ENCODE measurements around the gene GNAS-AS1.

GNAS-AS1 gene

DNA sequence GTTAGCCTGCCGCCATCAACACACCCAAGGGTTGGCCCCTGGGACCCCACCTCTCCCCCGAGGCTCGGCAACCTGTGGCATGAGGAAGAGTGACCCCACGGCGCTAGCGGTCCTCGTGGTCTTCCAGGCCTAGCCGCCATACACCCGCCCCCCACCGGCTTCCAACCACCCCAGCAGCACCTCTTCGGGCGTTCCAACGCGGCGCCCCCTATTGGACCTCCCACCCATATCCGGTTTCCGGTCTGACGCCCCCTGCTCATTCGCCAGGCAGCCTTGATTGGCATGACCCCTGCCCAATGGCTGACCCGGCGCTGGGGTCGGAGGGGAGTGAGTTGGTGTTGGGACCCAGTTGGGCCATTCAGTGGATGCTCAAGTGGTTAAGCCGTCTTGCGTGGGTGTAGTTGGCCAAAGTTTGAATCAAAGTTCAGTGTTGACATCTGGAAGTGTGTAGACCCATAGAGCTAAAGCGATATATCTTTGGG lies at the start of gene GNAS-AS1:
TSS of gene GNAS-AS1 (minus strand) at position 210 of the 482 bp plus-strand sequence.
- FAIRE-seq (no peak), DNase-seq (ENCODE audit: insufficient read length, low spot score) (peak; percentile 71)
- peak; percentile 36; the same call in 1 of the 2 replicates for TF ChIP-seq POLR2A (IDR thresholded peaks at IDR 0.05; ENCODE audit: low read depth, low read length)

GRCh38 chr20:58900397-58900796 lies 49.7 kb upstream of the GNAS-AS1 start:
- no peak for TF ChIP-seq POLR2A (IDR thresholded peaks at IDR 0.05; ENCODE audit: low read depth, low read length)
- FAIRE-seq (no peak), DNase-seq (ENCODE audit: insufficient read length, low spot score) (no peak)

DNA sequence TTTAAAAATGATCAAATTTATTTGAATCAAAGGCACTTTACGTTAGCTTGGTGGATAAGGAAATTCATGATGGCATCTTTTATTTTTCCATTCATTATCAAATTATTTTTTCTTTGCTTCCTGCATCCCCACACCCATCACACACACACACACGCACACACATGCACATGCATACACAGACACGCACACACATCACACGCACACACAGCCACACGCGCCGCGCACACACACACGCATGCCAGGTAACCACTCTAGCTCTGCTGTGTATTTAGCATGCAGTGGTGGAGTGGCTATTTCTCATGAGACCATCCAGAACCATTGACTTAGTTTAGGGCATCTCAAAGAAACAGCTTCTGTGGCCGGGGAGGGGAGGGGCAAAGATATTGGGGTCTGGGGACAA lies 48.8 kb upstream of the GNAS-AS1 start:
- DNase-seq (ENCODE audit: insufficient read length, low spot score) (no peak), FAIRE-seq (no peak)
- no peak for TF ChIP-seq POLR2A (IDR thresholded peaks at IDR 0.05; ENCODE audit: low read depth, low read length)

GRCh38 chr20:58898629-58899408 lies 48.1 kb upstream of the GNAS-AS1 start:
- TF ChIP-seq POLR2A (IDR thresholded peaks at IDR 0.05; ENCODE audit: low read depth, low read length), result no peak
- no peak for DNase-seq (ENCODE audit: insufficient read length, low spot score)
- no peak for FAIRE-seq

DNA sequence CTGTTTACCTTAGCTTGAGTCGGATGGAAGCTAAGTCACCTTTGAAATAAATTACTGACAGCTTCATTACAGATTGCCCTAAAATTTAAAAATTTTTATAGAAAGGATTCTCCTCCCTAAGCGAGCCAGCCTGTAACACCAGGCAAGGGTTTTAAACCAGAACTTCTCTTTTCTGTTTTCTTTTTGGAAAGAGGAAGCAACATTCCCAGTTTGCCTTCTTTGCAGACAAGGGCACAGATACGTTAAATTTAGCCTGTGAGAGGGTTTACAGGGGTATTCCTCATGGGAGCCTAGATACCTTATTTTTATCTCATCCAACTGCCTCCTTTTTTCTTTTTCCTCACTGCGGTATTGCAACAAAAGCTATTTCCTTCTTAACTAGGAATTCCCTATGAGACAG lies 46.8 kb upstream of the GNAS-AS1 start:
- no peak for FAIRE-seq
- TF ChIP-seq POLR2A (IDR thresholded peaks at IDR 0.05; ENCODE audit: low read depth, low read length), result no peak
- no peak for DNase-seq (ENCODE audit: insufficient read length, low spot score)

DNA sequence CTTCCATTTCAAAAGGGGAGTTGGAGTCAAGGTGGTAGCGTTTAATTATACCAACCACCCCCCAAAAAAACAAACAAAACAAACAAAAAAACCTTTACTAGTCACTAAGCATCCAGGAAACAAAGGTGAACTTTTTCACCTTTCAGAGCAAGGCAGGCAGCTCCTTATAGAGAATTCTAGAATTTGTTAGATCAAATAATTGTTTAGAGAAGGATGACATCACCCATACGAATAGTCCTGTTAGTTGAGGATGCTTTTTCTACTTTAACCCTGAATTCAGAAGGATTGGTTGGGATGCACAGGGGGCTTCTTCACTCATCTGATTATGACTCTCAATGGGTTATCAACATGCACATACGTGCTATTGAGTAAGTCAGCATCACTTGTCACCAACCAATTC lies 46.1 kb upstream of the GNAS-AS1 start:
- no peak for FAIRE-seq
- TF ChIP-seq POLR2A (IDR thresholded peaks at IDR 0.05; ENCODE audit: low read depth, low read length), result no peak

GRCh38 chr20:58895448-58896180 lies 44.9 kb upstream of the GNAS-AS1 start:
- no peak for FAIRE-seq
- no peak for TF ChIP-seq POLR2A (IDR thresholded peaks at IDR 0.05; ENCODE audit: low read depth, low read length)
- no peak for DNase-seq (ENCODE audit: insufficient read length, low spot score)

More for the DNA sequence above, 46.1 kb upstream of the GNAS-AS1 start:
- no peak for DNase-seq (ENCODE audit: insufficient read length, low spot score)

DNA sequence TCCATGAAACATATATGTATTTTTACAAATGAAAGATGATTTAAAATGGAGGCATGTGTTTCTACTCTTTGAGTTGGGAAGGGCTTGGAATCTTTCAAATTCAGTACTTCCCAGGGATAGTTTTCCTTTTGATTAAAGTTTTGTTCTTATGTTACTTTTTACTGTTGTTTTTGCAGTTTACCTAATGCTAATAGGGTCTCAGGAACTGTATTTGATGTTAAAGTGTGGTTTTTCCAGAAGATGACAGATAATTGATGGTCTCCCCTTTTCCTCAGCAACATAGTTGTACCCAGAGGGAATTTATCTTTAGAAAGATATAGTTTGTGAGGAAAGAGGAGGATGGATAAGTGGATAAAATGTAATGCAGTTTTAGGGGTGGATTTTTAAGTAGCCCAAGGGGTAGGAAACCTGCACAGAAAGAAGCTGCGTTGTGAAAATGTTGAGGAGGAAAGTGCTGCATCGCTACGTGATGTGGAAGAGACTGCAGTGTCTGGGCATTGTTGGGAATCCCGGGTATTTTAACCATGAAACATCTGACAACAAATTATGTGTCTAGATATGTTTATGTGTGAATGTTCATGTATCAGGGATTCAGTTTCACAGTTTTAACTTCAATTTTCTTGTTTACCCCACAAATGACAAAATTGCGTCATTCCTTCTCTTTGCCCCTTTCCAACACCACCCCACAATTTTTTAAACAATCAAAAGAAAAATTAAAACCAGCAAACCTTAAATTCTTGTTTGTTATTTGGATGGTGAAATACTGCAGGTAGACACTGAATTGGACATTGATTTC lies 44.1 kb upstream of the GNAS-AS1 start:
- DNase-seq (ENCODE audit: insufficient read length, low spot score), result no peak
- no peak for FAIRE-seq
- TF ChIP-seq POLR2A (IDR thresholded peaks at IDR 0.05; ENCODE audit: low read depth, low read length), result no peak

DNA sequence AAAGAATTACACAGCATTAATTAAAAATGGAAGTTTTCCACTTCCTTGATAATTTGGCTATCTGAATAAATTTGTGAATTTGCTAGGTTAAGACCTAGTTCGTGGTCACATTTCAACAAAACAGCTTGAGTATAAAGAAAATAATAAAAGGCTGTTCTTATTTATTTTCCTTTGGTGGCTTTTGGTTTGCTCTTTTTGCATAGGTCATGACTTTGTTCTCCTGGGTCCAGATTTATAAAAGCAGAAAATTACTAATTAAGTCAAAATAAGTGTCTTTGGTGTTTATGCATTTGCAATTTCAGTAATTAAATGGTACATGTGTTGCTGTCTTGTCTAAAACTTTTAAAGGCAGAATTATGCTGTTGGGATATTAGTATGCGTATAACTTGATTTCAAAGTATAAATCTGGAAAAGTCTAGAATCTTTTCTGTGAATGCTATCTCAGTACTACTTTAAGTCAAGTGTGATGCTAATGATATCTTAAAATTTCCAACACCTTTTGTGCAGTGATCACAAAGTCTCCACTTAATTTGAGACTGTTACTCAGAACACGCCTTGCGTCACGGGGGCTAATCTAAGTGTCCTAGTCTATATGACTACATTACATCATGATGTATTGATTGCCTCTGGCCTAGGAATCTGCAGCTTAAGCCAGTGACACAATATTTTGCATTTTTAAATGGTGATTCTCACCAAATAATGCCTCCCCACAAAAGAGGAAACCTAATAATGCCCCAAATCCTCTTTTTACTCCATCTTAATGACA lies 42.8 kb upstream of the GNAS-AS1 start:
- FAIRE-seq (peak; percentile 60), DNase-seq (ENCODE audit: insufficient read length, low spot score) (no peak)
- no peak for TF ChIP-seq POLR2A (IDR thresholded peaks at IDR 0.05; ENCODE audit: low read depth, low read length)

DNA sequence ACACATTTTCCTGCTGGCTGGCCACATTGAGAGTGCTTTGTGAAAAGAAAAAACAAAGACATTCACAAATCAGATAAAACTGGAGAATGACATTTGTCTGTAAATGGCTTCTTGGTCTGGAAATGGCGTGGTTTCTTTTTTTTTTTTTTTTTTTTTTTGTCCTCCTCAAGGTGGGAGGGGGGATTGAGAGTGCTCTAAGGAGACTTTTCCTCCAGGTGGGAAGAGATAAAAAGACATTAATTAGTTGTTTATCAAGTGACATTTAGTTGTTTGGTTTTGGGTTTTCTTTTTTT lies 42.2 kb upstream of the GNAS-AS1 start:
- DNase-seq (ENCODE audit: insufficient read length, low spot score) (no peak), FAIRE-seq (no peak)
- no peak for TF ChIP-seq POLR2A (IDR thresholded peaks at IDR 0.05; ENCODE audit: low read depth, low read length)

DNA sequence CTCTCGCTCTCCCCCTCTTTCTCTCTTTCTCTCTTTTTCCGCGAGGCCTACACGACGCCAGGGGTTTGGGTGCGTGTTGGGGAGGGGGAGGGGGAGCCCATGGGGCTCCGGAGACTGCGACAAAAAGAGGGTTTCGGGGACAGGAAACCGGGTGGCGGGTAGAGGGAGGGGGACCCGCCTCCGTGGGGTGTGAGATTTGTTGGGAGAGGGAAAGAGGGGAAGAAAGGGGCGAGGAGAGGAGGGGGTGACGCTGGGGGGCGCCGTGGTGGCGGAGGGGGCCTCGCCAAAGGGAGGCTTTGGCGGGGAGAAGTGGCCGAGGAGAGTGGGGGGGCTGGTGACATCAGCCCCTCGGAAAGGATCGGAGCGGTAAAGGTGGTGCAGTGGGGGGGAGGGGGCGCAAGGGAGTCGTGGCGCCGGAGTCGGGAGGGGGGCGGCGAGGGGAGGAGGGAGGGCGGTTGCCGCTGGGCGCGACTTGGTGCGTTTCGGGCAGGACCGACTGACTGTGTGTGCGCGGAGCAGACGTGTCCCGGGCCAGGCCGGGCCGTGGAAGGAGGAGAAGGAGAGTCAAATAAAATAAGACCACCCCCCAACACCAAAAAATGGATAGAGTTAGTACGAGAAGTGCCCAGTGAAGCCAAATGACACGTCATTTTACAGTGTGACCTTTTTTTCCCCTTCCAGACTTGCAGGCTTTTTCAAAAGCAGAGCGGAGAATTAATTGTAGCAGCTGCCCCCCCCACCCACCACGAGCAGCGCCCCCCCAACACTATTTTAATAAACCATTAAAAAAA lies 41.6 kb upstream of the GNAS-AS1 start:
- no peak for FAIRE-seq
- TF ChIP-seq POLR2A (IDR thresholded peaks at IDR 0.05; ENCODE audit: low read depth, low read length), result peak; percentile 20; the same call in 1 of the 2 replicates

GRCh38 chr20:58891718-58892140 lies 41.0 kb upstream of the GNAS-AS1 start:
- DNase-seq (ENCODE audit: insufficient read length, low spot score) (peak; percentile 61), FAIRE-seq (no peak)
- no peak for TF ChIP-seq POLR2A (IDR thresholded peaks at IDR 0.05; ENCODE audit: low read depth, low read length)

More for the DNA sequence above, 41.6 kb upstream of the GNAS-AS1 start:
- DNase-seq (ENCODE audit: insufficient read length, low spot score), result peak; percentile 67
